Activated CD4-positive, alpha-beta T cell treated with anti-CD3 and anti-CD28 coated beads, Interleukin-2, amount 10 ng/mL, durations not matched to agents 24 days and 14 days (primary cell): ENCODE data around the gene UVRAG. TPM values are rescaled to one million over a fixed set of nuclear protein-coding genes. Genes with fewer than 3 reads are reported as not detected.

ENCODE experiments used
- DNase-seq: peaks from one replicate; pipeline ENCODE4 v3.0.0; 2022
- H3K27ac Mint-ChIP-seq: one replicate; pipeline ENCODE4 v1.8.0; 2022; ENCODE audit warnings: mild to moderate bottlenecking, mixed read lengths
- H3K27me3 Mint-ChIP-seq: one replicate; pipeline ENCODE4 v1.8.0; 2022; ENCODE audit warnings: mixed read lengths
- H3K36me3 Mint-ChIP-seq: one replicate; pipeline ENCODE4 v1.8.0; 2022; ENCODE audit warnings: low read depth, mild to moderate bottlenecking, mixed read lengths
- H3K4me1 Mint-ChIP-seq: one replicate; pipeline ENCODE4 v1.8.0; 2021; ENCODE audit warnings: mixed read lengths
- H3K4me3 Mint-ChIP-seq: one replicate; pipeline ENCODE4 v1.8.0; 2022; ENCODE audit warnings: mild to moderate bottlenecking, moderate library complexity, mixed read lengths
- H3K9me3 Mint-ChIP-seq: one replicate; pipeline ENCODE4 v1.8.0; 2021; ENCODE audit warnings: mixed read lengths
- intact Hi-C: fragments of 100-400 bp; cut with micrococcal nuclease; formaldehyde crosslinking; loops from one replicate; pipeline ENCODE4 v1.15.1; 2023
- total RNA-seq: library from RNA; stranded (reverse); gene quantifications from 2 replicates; pipeline ENCODE4 v1.2.3, GENCODE V29; 2022

Gene UVRAG
- total RNA-seq, 1 donor from 2014 or later, result 19.2 TPM

DNA sequence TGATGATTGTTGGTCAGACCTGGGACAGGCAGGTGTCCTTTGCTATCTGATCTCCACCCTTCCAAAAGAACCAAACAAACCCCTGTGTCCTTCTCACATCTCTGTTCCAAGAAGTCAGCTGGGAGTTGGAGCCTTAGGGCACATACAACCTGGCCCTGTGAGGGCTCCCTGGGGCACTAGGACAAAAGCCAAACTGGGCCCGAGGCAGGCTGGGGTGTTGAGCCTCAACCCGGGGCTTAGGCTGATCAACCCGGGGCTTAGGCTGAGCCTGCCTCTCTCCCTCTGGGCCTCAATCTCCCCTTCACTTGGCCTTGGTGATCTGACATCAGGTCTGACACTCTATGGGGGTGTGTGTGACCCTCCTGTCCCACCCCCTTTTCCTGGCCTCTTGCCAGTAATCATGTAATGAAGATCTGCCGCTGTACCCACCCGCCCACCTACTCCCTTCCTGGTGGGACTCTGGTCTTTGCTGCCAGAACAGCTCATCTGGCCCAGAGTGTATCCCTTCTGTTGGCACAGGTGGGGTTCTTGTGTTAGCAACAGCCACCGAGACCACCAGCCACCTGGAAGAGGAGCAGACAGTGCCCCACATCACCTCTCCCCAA, 22.8 kb upstream of the UVRAG start:
- intact Hi-C loops, result no loop called here
- Mint-ChIP-seq H3K27ac (no peak overlapping the region), H3K36me3 (no peaks in the 10 kb centered on the region), H3K9me3 (no peaks in the 10 kb centered on the region), H3K4me1 (no peaks in the 10 kb centered on the region), H3K27me3 (no peaks in the 10 kb centered on the region), H3K4me3 (no peak overlapping the region)
- DNase-seq, result no peak

DNA sequence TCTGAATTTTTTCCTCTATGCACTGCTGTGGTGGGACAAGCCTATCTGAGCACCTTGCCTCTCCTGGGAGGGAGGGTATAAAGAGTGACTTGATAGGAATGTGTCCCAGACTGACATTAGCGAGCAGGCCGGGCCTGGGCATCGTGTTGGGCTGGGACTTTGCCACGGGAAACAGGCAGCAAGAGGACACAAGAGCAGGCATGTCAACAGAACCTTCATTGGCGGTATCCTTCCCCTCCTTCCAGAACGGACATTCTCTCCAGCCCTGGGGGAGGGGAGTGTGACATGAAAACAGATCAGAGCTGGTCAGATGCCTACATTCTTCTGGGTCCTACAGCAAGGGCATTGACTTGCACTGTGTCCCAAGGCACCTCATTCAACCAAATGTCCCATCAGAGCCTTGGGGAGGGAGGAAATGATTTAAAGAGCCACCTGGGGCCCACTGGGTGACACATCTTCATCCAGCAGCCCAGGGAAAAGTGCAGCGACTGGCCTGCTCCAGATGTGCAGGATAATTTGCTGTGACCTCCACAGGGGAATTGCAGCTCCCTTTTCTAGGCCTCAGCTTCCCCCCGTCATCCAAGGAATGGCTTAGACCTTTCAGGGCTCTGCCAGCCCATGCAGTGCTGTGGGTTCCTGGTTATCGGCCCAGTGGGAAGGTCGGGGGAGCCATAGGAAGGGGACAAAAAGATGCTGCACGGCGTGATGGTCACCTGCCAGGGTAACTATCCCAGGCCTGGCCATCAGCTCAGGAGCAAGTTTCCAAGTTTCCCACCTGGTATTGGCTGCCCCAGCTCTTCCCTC, 21.8 kb upstream of the UVRAG start:
- DNase-seq, result no peak
- H3K4me3 Mint-ChIP-seq, result no peak overlapping the region
- H3K27me3 Mint-ChIP-seq, result no peaks in the 10 kb centered on the region
- H3K4me1 Mint-ChIP-seq, result no peaks in the 10 kb centered on the region
- H3K9me3 Mint-ChIP-seq, result no peaks in the 10 kb centered on the region
- no peaks in the 10 kb centered on the region for H3K36me3 Mint-ChIP-seq
- H3K27ac Mint-ChIP-seq, result no peak overlapping the region
- intact Hi-C loops, result no loop called here

- no peaks in the 10 kb centered on the region for H3K4me1 Mint-ChIP-seq
- H3K27me3 Mint-ChIP-seq, result no peaks in the 10 kb centered on the region
- no peak overlapping the region for H3K27ac Mint-ChIP-seq
- DNase-seq, result no peak
- H3K9me3 Mint-ChIP-seq, result no peaks in the 10 kb centered on the region
- intact Hi-C loops, result no loop called here
- no peaks in the 10 kb centered on the region for H3K36me3 Mint-ChIP-seq
- no peak overlapping the region for H3K4me3 Mint-ChIP-seq
Measured at GRCh38 chr11:75793966-75794365, 21.0 kb upstream of the UVRAG start.

DNA sequence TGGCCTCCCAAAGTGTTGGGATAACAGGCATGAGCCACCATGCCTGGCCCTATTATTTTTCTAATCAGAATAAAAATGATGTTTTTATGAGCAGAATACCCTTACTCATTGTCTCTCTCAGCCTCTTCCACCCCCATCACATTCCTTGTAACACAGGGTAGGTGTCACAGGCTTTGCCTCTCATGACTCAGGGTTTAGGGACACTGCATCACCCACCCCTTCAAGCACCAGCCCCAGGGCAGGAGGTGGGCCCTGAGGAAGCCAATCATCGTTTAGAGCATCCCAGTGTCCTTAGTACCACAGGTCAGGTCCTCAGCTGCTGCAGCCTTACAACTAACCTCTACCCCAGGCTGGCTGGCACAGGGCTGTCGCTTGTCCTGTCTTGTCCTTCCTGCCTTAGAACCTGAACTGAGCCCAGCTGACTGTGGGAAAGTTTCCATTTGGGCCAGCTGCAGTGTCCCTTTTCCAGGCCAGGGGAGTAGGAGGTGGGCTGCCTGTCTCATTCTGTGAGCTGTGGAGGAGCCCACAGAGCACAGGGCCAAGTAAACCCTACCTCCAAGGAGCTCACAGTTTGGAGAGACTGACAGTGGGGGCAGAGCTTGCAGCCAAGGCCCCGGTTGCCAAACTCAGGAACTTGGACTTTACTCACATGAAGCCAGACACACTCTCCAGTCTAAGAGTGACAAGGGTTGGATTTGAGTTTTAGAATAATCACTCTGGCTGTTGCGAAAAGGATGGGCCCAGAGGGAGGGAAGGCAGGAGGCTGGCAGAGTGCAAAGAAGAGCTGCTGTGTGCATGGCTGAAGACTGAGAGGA, 19.5 kb upstream of the UVRAG start:
- H3K4me1 Mint-ChIP-seq, result no peaks in the 10 kb centered on the region
- H3K27me3 Mint-ChIP-seq, result no peaks in the 10 kb centered on the region
- no peaks in the 10 kb centered on the region for H3K9me3 Mint-ChIP-seq
- no peak for DNase-seq
- intact Hi-C loops, result no loop called here
- no peaks in the 10 kb centered on the region for H3K36me3 Mint-ChIP-seq
- no peak overlapping the region for H3K4me3 Mint-ChIP-seq
- no peak overlapping the region for H3K27ac Mint-ChIP-seq

GRCh38 chr11:75796091-75796435, 18.9 kb upstream of the UVRAG start:
- H3K27ac Mint-ChIP-seq, result no peak overlapping the region

DNA sequence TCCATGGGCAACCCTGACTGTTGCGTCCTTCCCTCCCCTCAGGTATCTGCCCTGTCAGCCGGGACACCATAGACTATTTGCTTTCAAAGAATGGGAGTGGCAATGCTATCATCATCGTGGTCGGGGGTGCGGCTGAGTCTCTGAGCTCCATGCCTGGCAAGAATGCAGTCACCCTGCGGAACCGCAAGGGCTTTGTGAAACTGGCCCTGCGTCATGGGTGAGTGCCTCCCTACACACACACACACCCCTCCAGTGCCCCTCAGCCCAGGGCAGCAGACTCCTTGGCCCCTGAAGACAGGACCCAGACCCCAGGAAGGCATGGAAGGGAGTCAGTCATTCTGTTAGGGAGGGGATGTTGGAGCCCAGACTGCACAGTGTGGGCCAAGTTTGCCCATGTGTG, 17.9 kb upstream of the UVRAG start:
- no peaks in the 10 kb centered on the region for H3K27me3 Mint-ChIP-seq
- H3K9me3 Mint-ChIP-seq, result no peaks in the 10 kb centered on the region
- peaks cover 14% of the 10 kb centered on the region for H3K4me1 Mint-ChIP-seq
- intact Hi-C loops, result no loop called here
- no peaks in the 10 kb centered on the region for H3K36me3 Mint-ChIP-seq
- H3K27ac Mint-ChIP-seq, result no peak overlapping the region
- H3K4me3 Mint-ChIP-seq, result no peak overlapping the region
- no peak for DNase-seq

More at GRCh38 chr11:75796091-75796435, 18.9 kb upstream of the UVRAG start:
- H3K4me1 Mint-ChIP-seq, result peaks cover 5% of the 10 kb centered on the region
- no peaks in the 10 kb centered on the region for H3K27me3 Mint-ChIP-seq
- intact Hi-C loops, result no loop called here
- DNase-seq, result no peak
- H3K9me3 Mint-ChIP-seq, result no peaks in the 10 kb centered on the region
- no peaks in the 10 kb centered on the region for H3K36me3 Mint-ChIP-seq
- H3K4me3 Mint-ChIP-seq, result no peak overlapping the region

DNA sequence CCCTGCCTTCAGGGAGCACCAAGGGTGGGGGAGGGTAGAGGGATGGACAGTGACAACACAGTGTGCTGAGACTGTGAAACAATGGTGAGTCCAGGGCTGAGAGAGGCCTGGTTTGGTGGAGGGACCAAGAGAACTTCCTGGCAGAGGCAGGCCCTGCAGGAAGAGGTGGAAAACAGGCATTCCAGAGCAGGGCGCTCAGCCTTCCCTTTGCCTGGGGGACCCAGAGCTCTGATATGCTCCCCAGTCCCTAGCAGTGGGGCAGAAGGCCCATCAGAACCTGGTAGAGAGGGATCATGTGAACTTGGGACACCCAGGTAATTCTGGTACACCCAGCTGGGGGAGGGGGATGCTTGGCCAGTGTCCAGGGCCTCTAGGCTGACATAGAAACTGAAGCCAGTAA, 17.2 kb upstream of the UVRAG start:
- Mint-ChIP-seq H3K4me3 (no peak overlapping the region), H3K27ac (no peak overlapping the region), H3K9me3 (no peaks in the 10 kb centered on the region), H3K4me1 (peaks cover 18% of the 10 kb centered on the region), H3K36me3 (no peaks in the 10 kb centered on the region), H3K27me3 (no peaks in the 10 kb centered on the region)
- no peak for DNase-seq
- intact Hi-C loops, result no loop called here

DNA sequence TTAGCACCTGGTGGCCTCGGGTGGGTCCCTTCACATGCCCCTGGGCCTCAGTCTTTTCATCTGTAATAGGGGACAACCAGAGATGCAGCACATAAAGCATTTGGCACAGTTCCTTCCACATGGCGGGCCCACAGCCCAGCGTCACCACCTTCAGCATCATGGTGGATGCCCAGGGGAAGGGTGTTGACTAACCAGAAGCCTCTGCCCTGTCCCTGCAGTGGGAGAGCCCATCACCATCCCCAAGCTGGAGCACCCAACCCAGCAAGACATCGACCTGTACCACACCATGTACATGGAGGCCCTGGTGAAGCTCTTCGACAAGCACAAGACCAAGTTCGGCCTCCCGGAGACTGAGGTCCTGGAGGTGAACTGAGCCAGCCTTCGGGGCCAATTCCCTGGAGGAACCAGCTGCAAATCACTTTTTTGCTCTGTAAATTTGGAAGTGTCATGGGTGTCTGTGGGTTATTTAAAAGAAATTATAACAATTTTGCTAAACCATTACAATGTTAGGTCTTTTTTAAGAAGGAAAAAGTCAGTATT, 14.8 kb upstream of the UVRAG start:
- no peaks in the 10 kb centered on the region for H3K36me3 Mint-ChIP-seq
- H3K4me3 Mint-ChIP-seq, result no peak overlapping the region
- no peaks in the 10 kb centered on the region for H3K27me3 Mint-ChIP-seq
- H3K4me1 Mint-ChIP-seq, result peaks cover 18% of the 10 kb centered on the region
- intact Hi-C loops, result loop anchor here (5.0 to 10.0 kb wide), 2 partner anchors 352 to 515 kb away; no protein-coding TSS in a partner anchor
- DNase-seq, result no peak
- no peak overlapping the region for H3K27ac Mint-ChIP-seq
- H3K9me3 Mint-ChIP-seq, result no peaks in the 10 kb centered on the region

DNA sequence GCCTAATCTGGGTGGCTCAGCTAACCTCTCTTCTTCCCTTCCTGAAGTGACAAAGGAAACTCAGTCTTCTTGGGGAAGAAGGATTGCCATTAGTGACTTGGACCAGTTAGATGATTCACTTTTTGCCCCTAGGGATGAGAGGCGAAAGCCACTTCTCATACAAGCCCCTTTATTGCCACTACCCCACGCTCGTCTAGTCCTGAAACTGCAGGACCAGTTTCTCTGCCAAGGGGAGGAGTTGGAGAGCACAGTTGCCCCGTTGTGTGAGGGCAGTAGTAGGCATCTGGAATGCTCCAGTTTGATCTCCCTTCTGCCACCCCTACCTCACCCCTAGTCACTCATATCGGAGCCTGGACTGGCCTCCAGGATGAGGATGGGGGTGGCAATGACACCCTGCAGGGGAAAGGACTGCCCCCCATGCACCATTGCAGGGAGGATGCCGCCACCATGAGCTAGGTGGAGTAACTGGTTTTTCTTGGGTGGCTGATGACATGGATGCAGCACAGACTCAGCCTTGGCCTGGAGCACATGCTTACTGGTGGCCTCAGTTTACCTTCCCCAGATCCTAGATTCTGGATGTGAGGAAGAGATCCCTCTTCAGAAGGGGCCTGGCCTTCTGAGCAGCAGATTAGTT, 14.2 kb upstream of the UVRAG start:
- Mint-ChIP-seq H3K27me3 (no peaks in the 10 kb centered on the region), H3K36me3 (no peaks in the 10 kb centered on the region), H3K9me3 (no peaks in the 10 kb centered on the region), H3K27ac (no peak overlapping the region), H3K4me1 (peaks cover 18% of the 10 kb centered on the region), H3K4me3 (no peak overlapping the region)
- no peak for DNase-seq
- intact Hi-C loops, result loop anchor here (5.0 to 10.0 kb wide), 2 partner anchors 351 to 514 kb away; no protein-coding TSS in a partner anchor

DNA sequence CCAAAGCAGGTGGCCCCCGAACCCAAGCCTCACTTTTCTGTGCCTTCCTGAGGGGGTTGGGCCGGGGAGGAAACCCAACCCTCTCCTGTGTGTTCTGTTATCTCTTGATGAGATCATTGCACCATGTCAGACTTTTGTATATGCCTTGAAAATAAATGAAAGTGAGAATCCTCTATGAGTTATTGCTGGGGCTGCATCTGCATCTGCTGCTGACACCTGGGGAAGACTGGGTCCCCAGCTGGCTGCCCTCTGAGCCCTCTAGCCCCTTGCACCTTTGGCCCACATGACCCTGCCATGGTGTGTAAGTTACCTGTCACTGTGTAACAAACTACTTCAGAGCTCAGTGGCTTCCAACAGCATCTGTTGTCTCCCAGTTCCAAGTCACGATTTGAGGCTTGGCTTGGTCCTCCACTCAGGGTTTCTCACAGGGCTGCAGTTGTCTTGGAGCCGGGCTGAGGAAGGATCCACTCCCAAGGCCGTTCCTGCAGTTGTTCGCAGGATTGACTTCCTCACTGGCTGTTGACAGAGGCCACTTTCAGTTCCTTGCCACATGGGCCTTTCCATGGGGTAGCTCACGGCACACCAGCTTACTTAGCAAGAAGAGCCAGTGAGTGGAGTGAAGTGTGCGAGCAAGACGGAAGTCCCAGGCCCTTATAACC, 13.5 kb upstream of the UVRAG start:
- no peak overlapping the region for H3K4me3 Mint-ChIP-seq
- intact Hi-C loops, result loop anchor here (5.0 to 10.0 kb wide), 2 partner anchors 351 to 513 kb away; no protein-coding TSS in a partner anchor

GRCh38 chr11:75802021-75802912, 12.7 kb upstream of the UVRAG start:
- H3K27ac Mint-ChIP-seq, result no peak overlapping the region
- no peaks in the 10 kb centered on the region for H3K27me3 Mint-ChIP-seq
- intact Hi-C loops, result loop anchor here (5.0 to 10.0 kb wide), 2 partner anchors 350 to 513 kb away; no protein-coding TSS in a partner anchor
- H3K9me3 Mint-ChIP-seq, result no peaks in the 10 kb centered on the region
- peaks cover 18% of the 10 kb centered on the region for H3K4me1 Mint-ChIP-seq
- no peaks in the 10 kb centered on the region for H3K36me3 Mint-ChIP-seq
- H3K4me3 Mint-ChIP-seq, result no peak overlapping the region
- no peak for DNase-seq

More for the DNA sequence above, 13.5 kb upstream of the UVRAG start:
- no peaks in the 10 kb centered on the region for H3K27me3 Mint-ChIP-seq
- H3K36me3 Mint-ChIP-seq, result no peaks in the 10 kb centered on the region
- H3K27ac Mint-ChIP-seq, result no peak overlapping the region
- H3K9me3 Mint-ChIP-seq, result no peaks in the 10 kb centered on the region
- peaks cover 18% of the 10 kb centered on the region for H3K4me1 Mint-ChIP-seq
- DNase-seq, result no peak
